Stomach (tissue), 9 donors: Measurements from ENCODE around the gene PAX5. TPM values are rescaled to one million over a fixed set of nuclear protein-coding genes. Genes with fewer than 3 reads are reported as not detected.

Experiments used
- DNase-seq, 2 donors: peaks; one replicate each; pipeline versions ENCODE4 v3.0.0 to v3.0.0-alpha.2; 2013 to 2019
- H3K27ac ChIP-seq, 5 donors: fragments of 200-600 bp in 4 of 5; sonication (generic) in 4 of 5; one replicate each; pipeline ENCODE4 v1.5.1; 2013 to 2019; ENCODE audit warnings: mild to moderate bottlenecking in 1 of 5, moderate library complexity in 1 of 5
- H3K27me3 ChIP-seq, 3 donors: fragments of 200-600 bp; sonication (generic); one replicate each; pipeline ENCODE4 v1.5.1; 2017 to 2019; ENCODE audit warnings: mixed run types in 1 of 3
- H3K36me3 ChIP-seq, 4 donors: fragments of 200-600 bp; sonication (generic); 1 replicate in 3 of 4; 2 replicates in 1 of 4; pipeline ENCODE4 v1.5.1; 2016 to 2019
- H3K4me1 ChIP-seq, 4 donors: fragments of 200-600 bp; sonication (generic); one replicate each; pipeline ENCODE4 v1.5.1; 2016 to 2019
- H3K4me3 ChIP-seq, 4 donors: fragments of 200-600 bp; sonication (generic) in 3 of 4; one replicate each; pipeline ENCODE4 v1.5.1; 2016 to 2019; ENCODE audit warnings: mild to moderate bottlenecking in 1 of 4
- H3K9me3 ChIP-seq, 4 donors: fragments of 200-600 bp; sonication (generic); one replicate each; pipeline ENCODE4 v1.5.1; 2016 to 2019
- CTCF ChIP-seq, 7 experiments: fragments of 450-650 bp in 4 of 7; fragments of 200-600 bp in 3 of 7; sonication (generic) in 3 of 7; IDR thresholded peaks; one replicate each; pipeline ENCODE4 v1.5.1; 2016 to 2019; ENCODE audit warnings: antibody characterized with exemption in 7 of 7, control low read depth in 2 of 7, mild to moderate bottlenecking in 1 of 7
- EP300 ChIP-seq: sonication (generic); formaldehyde crosslinking; IDR thresholded peaks from one replicate; pipeline ENCODE4 v1.6.1; 2017; ENCODE audit warnings: antibody characterized with exemption
- POLR2A ChIP-seq, 4 donors: fragments of 450-650 bp; IDR thresholded peaks; one replicate each; pipeline ENCODE4 v1.6.1; 2016; ENCODE audit warnings: antibody characterized with exemption in 4 of 4, control low read depth in 2 of 4, mild to moderate bottlenecking in 1 of 4, moderate library complexity in 1 of 4
- POLR2AphosphoS5 ChIP-seq, 3 donors: sonication (generic); formaldehyde crosslinking; IDR thresholded peaks; one replicate each; pipeline ENCODE4 v1.6.1; 2016; ENCODE audit warnings: antibody characterized with exemption in 3 of 3
- WGBS, 5 donors: extraction: QIAGEN DNeasy Blood & Tissue Kit in 3 of 5; methylation state at CpG; one replicate each; pipeline versions ENCODE4 v1.1.5 to v1.1.7; 2013 to 2018; 5-methylcytosine and 5-hydroxymethylcytosine counted together
- intact Hi-C: fragments of 100-400 bp; cut with DNase I; formaldehyde crosslinking; loops from one replicate; pipeline ENCODE4 v1.15.1; 2023; ENCODE audit warnings: low total_unique reads
- polyA plus RNA-seq, 3 donors: library from polyadenylated mRNA; stranded (reverse); fragments of 200-250 nt; gene quantifications; one replicate each; pipeline ENCODE4 v1.2.3, GENCODE V29; 2013
- total RNA-seq, 5 donors: library from RNA; depleted of rRNA; stranded (reverse); fragments of >200 nt; gene quantifications; one replicate each; pipeline versions ENCODE4 v1.1.0 to v1.2.3, GENCODE V29; 2014 to 2016
- donor health status: healthy with polysubstance abuse.
- donor health status: Bipolar disorder and iron deficiency.
- donor health status: healthy.

Gene PAX5
- total and polyA plus RNA-seq, 8 donors: 0.43 to 1.3 TPM; not detected in 6

- intact Hi-C loops: no loop called here
- H3K27me3 ChIP-seq: peaks cover 0 to 33% (median 0%) of the 10 kb centered on the region in 3 donors
- DNase-seq: no peak
- WGBS, 5 donors: 80 to 84% (median 81%) methylated on average over 16 to 18 of the region's 18 CpGs
- H3K27ac ChIP-seq: no peak overlapping the region
- no peaks in the 10 kb centered on the region for H3K4me1 ChIP-seq
- H3K9me3 ChIP-seq: no peaks in the 10 kb centered on the region
- TF ChIP-seq CTCF (IDR thresholded peaks at IDR 0.05) (no peak), EP300 (no peak), POLR2A (IDR thresholded peaks at IDR 0.05) (no peak), POLR2AphosphoS5 (IDR thresholded peaks at IDR 0.05) (no peak)
- no peak overlapping the region for H3K4me3 ChIP-seq
- no peaks in the 10 kb centered on the region for H3K36me3 ChIP-seq
Measured at GRCh38 chr9:36898431-36899020, 135.5 kb downstream of the PAX5 start.

- WGBS, 5 donors: 15 to 37% (median 25%) methylated on average over 2 of the region's 2 CpGs
- H3K27ac ChIP-seq: no peak overlapping the region
- H3K36me3 ChIP-seq: no peaks in the 10 kb centered on the region
- H3K4me1 ChIP-seq: no peaks in the 10 kb centered on the region
- no peak for DNase-seq
- no peaks in the 10 kb centered on the region for H3K9me3 ChIP-seq
- H3K4me3 ChIP-seq: no peak overlapping the region
- no peak for TF ChIP-seq POLR2AphosphoS5 (IDR thresholded peaks at IDR 0.05)
- no peak for TF ChIP-seq POLR2A (IDR thresholded peaks at IDR 0.05)
- no peak for TF ChIP-seq EP300
- TF ChIP-seq CTCF (IDR thresholded peaks at IDR 0.05): no peak
- peaks cover 0 to 33% (median 0%) of the 10 kb centered on the region in 3 donors for H3K27me3 ChIP-seq
- intact Hi-C loops: no loop called here
Measured at GRCh38 chr9:36897478-36897877, 136.6 kb downstream of the PAX5 start.

- Histone ChIP-seq H3K36me3 (no peaks in the 10 kb centered on the region), H3K27ac (no peak overlapping the region), H3K27me3 (peaks cover 0 to 33% (median 0%) of the 10 kb centered on the region in 3 donors), H3K4me3 (no peak overlapping the region), H3K4me1 (no peaks in the 10 kb centered on the region), H3K9me3 (no peaks in the 10 kb centered on the region)
- DNase-seq: no peak
- 58 to 75% (median 65%) methylated on average over 3 to 10 of the region's 10 CpGs for WGBS, 5 donors
- intact Hi-C loops: no loop called here
- TF ChIP-seq POLR2AphosphoS5 (IDR thresholded peaks at IDR 0.05) (no peak), EP300 (no peak), POLR2A (IDR thresholded peaks at IDR 0.05) (no peak), CTCF (IDR thresholded peaks at IDR 0.05) (no peak)
Measured at GRCh38 chr9:36897019-36897418, 137.0 kb downstream of the PAX5 start.

GRCh38 chr9:36896296-36896695, 137.8 kb downstream of the PAX5 start:
- Histone ChIP-seq H3K4me1 (no peaks in the 10 kb centered on the region), H3K9me3 (no peaks in the 10 kb centered on the region), H3K4me3 (no peak overlapping the region), H3K36me3 (no peaks in the 10 kb centered on the region), H3K27me3 (peaks cover 0 to 39% (median 0%) of the 10 kb centered on the region in 3 donors), H3K27ac (no peak overlapping the region)
- intact Hi-C loops: no loop called here
- WGBS, 5 donors: 73 to 89% (median 86%) methylated on average over 6 of the region's 6 CpGs
- no peak for DNase-seq
- TF ChIP-seq POLR2AphosphoS5 (IDR thresholded peaks at IDR 0.05) (no peak), CTCF (IDR thresholded peaks at IDR 0.05) (no peak), POLR2A (IDR thresholded peaks at IDR 0.05) (no peak), EP300 (no peak)
